ENCODE measurements around the gene NUP93.

NUP93 gene

GRCh38 chr16:56858374-56858773 lies 128.4 kb downstream of the NUP93 start:
- Histone ChIP-seq H2AFZ (ENCODE audit: low read length, unreplicated experiment) (no peak overlapping the region), H3K27ac (ENCODE audit: low read depth, low read length) (no peak overlapping the region), H3K27me3 (ENCODE audit: insufficient read depth, low read length) (no peaks in the 10 kb centered on the region), H3K4me3 (ENCODE audit: low read depth, low read length) (no peak overlapping the region), H3K79me2 (ENCODE audit: control insufficient read depth, insufficient read depth, low read length, unreplicated experiment) (no peaks in the 10 kb centered on the region), H3K36me3 (ENCODE audit: insufficient read depth, low read length) (no peaks in the 10 kb centered on the region), H3K4me1 (ENCODE audit: control insufficient read depth, insufficient read depth, low read length, unreplicated experiment) (no peaks in the 10 kb centered on the region)

GRCh38 chr16:56859636-56860035 lies 129.7 kb downstream of the NUP93 start:
- Histone ChIP-seq H3K27ac (ENCODE audit: low read depth, low read length) (no peak overlapping the region), H3K4me3 (ENCODE audit: low read depth, low read length) (no peak overlapping the region), H3K36me3 (ENCODE audit: insufficient read depth, low read length) (no peaks in the 10 kb centered on the region), H3K4me1 (ENCODE audit: control insufficient read depth, insufficient read depth, low read length, unreplicated experiment) (no peaks in the 10 kb centered on the region), H3K27me3 (ENCODE audit: insufficient read depth, low read length) (no peaks in the 10 kb centered on the region), H2AFZ (ENCODE audit: low read length, unreplicated experiment) (no peak overlapping the region), H3K79me2 (ENCODE audit: control insufficient read depth, insufficient read depth, low read length, unreplicated experiment) (no peaks in the 10 kb centered on the region)

DNA sequence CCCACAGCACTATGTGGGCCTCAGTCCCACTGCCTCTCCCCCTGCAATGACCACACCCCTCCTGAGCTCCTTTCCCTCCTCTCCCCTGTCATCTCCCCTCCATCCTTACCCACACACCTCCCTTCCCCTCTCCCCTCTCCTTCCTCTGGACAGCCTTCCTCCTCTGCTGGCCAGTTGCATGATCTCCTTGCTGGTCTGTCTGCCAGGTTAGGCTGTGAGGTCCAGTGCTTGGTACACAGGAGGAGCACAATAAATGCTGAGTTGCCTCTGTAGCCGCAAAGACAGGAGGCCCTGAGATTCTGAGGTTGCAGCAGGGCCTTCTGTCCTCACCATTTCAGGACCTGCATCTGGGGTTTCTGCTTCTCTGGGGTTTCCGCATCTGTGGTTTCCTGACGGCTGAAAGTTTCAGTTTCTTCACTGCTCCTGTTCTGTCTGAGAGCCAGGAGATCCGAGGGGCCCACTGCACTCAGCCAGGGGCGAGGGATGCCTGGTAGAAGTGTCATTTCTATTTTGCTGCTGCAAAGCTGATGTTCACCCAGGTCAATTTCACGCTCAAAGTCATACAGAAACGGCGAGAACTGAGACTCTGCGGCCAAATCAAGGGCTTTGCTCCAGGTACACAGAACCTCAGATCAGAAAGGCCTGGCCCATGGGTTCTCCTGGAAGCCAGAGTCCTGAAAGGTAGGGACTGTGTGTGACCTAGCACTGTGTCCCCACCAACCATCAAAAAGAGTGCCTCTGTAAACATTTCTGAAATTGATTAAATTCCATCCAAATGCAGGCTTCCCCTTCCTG lies 130.5 kb downstream of the NUP93 start:
- no peaks in the 10 kb centered on the region for H3K27me3 ChIP-seq (ENCODE audit: insufficient read depth, low read length)
- no peak overlapping the region for H3K27ac ChIP-seq (ENCODE audit: low read depth, low read length)
- H3K4me3 ChIP-seq (ENCODE audit: low read depth, low read length), result no peak overlapping the region
- H2AFZ ChIP-seq (ENCODE audit: low read length, unreplicated experiment), result no peak overlapping the region
- no peaks in the 10 kb centered on the region for H3K4me1 ChIP-seq (ENCODE audit: control insufficient read depth, insufficient read depth, low read length, unreplicated experiment)
- H3K79me2 ChIP-seq (ENCODE audit: control insufficient read depth, insufficient read depth, low read length, unreplicated experiment), result no peaks in the 10 kb centered on the region
- H3K36me3 ChIP-seq (ENCODE audit: insufficient read depth, low read length), result no peaks in the 10 kb centered on the region

DNA sequence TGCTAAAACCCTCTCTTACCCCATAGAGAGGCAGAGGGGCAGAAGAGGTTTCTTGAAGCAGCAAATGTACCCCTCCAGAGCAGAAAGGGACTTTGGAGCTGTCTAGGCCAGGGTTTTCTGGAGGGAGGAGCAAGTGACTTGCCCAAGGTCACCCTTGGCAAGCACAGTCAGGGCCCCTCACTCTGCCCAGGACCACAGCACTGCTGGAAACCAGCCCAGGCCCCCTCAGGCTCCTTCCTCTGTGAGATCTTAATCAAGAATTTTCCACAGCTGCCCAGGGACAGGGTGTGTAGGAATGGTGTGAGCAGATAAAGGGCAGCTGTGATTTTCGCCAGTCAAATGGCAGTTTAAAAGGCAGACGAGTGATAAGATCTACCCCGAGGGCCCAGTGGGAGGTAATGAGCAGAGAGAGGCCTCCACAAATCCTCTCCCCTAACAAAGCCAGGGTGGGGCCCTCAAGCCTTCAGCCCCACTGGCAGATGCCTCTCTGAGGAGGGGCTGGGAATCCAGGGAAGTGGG lies 131.2 kb downstream of the NUP93 start:
- Histone ChIP-seq H3K4me3 (ENCODE audit: low read depth, low read length) (no peak overlapping the region), H3K4me1 (ENCODE audit: control insufficient read depth, insufficient read depth, low read length, unreplicated experiment) (no peaks in the 10 kb centered on the region), H3K27me3 (ENCODE audit: insufficient read depth, low read length) (no peaks in the 10 kb centered on the region), H3K36me3 (ENCODE audit: insufficient read depth, low read length) (no peaks in the 10 kb centered on the region), H3K27ac (ENCODE audit: low read depth, low read length) (no peak overlapping the region), H2AFZ (ENCODE audit: low read length, unreplicated experiment) (no peak overlapping the region), H3K79me2 (ENCODE audit: control insufficient read depth, insufficient read depth, low read length, unreplicated experiment) (no peaks in the 10 kb centered on the region)

- Histone ChIP-seq H3K79me2 (ENCODE audit: control insufficient read depth, insufficient read depth, low read length, unreplicated experiment) (no peaks in the 10 kb centered on the region), H2AFZ (ENCODE audit: low read length, unreplicated experiment) (no peak overlapping the region), H3K36me3 (ENCODE audit: insufficient read depth, low read length) (no peaks in the 10 kb centered on the region), H3K4me1 (ENCODE audit: control insufficient read depth, insufficient read depth, low read length, unreplicated experiment) (no peaks in the 10 kb centered on the region), H3K4me3 (ENCODE audit: low read depth, low read length) (no peak overlapping the region), H3K27me3 (ENCODE audit: insufficient read depth, low read length) (no peaks in the 10 kb centered on the region), H3K27ac (ENCODE audit: low read depth, low read length) (no peak overlapping the region)
Measured at GRCh38 chr16:56861756-56862155, 131.8 kb downstream of the NUP93 start.

DNA sequence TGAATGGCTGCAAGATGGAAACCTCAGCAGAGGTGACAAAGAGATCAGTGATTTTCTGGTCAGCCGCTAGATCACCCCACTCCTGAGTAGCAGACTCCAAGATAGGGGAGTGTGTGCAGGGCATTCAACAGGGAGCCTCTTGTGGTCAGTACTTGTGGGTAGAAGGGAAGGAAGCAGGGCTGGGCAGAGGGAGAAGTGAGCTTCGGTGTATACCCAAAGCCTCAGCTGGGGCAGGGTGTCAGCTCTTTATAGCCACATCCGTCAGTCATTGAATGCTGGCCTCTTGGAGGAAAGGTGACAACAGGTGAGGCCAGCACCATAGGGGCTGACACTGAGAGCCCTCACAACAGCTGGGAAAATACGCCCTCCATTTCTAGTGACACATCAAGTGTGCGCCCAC lies 132.8 kb downstream of the NUP93 start:
- H3K4me1 ChIP-seq (ENCODE audit: control insufficient read depth, insufficient read depth, low read length, unreplicated experiment), result no peaks in the 10 kb centered on the region
- no peak overlapping the region for H3K4me3 ChIP-seq (ENCODE audit: low read depth, low read length)

GRCh38 chr16:56864960-56865359 lies 135.0 kb downstream of the NUP93 start, which contains the start of gene SLC12A3:
Gene SLC12A3, plus strand, starts transcription at chr16:56865207. Its CDS starts 29 bp downstream, at chr16:56865236.
- no peak within 1 kb of the TSS for H2AFZ ChIP-seq (ENCODE audit: low read length, unreplicated experiment)
- no peak within 1 kb of the TSS for H3K27ac ChIP-seq (ENCODE audit: low read depth, low read length)
- no peaks in the 10 kb centered on the region for H3K27me3 ChIP-seq (ENCODE audit: insufficient read depth, low read length)
- no peaks in the 10 kb centered on the region for H3K79me2 ChIP-seq (ENCODE audit: control insufficient read depth, insufficient read depth, low read length, unreplicated experiment)
- no peaks in the 10 kb centered on the region for H3K36me3 ChIP-seq (ENCODE audit: insufficient read depth, low read length)
- H3K4me1 ChIP-seq (ENCODE audit: control insufficient read depth, insufficient read depth, low read length, unreplicated experiment), result no peaks in the 10 kb centered on the region
- no peak within 1 kb of the TSS for H3K4me3 ChIP-seq (ENCODE audit: low read depth, low read length)

More for the DNA sequence above, 132.8 kb downstream of the NUP93 start:
- H3K27ac ChIP-seq (ENCODE audit: low read depth, low read length), result no peak overlapping the region
- H2AFZ ChIP-seq (ENCODE audit: low read length, unreplicated experiment), result no peak overlapping the region
- no peaks in the 10 kb centered on the region for H3K79me2 ChIP-seq (ENCODE audit: control insufficient read depth, insufficient read depth, low read length, unreplicated experiment)
- no peaks in the 10 kb centered on the region for H3K27me3 ChIP-seq (ENCODE audit: insufficient read depth, low read length)
- no peaks in the 10 kb centered on the region for H3K36me3 ChIP-seq (ENCODE audit: insufficient read depth, low read length)

DNA sequence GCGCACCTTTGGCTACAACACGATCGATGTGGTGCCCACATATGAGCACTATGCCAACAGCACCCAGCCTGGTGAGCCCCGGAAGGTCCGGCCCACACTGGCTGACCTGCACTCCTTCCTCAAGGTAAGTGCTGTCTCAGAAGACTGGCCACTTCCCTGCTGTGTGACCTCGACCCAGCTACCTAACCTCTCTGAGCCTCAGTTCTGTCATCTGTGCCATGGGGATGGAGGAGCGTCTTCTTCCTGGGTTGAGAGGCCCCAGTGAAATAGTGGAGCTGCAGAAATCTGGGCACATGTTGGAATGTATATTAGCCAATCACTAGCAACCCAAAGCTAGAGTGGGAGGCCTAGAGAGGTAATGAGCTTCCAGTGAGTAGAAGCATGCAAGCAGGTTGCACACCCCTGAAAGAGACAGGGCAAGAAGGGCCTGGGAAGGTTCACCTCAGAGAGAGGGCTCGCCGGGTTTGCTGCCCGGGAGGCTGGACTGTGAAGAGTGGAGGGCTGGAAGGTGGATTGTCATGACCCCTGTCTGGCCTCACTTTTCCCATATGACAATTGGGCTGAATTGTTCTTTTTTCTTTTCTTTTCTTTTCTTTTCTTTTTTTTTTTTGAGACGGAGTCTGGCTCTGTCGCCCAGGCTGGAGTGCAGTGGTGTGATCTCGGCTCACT lies 135.6 kb downstream of the NUP93 start:
- Histone ChIP-seq H2AFZ (ENCODE audit: low read length, unreplicated experiment) (no peak overlapping the region), H3K79me2 (ENCODE audit: control insufficient read depth, insufficient read depth, low read length, unreplicated experiment) (no peaks in the 10 kb centered on the region), H3K27ac (ENCODE audit: low read depth, low read length) (no peak overlapping the region), H3K4me3 (ENCODE audit: low read depth, low read length) (no peak overlapping the region), H3K36me3 (ENCODE audit: insufficient read depth, low read length) (no peaks in the 10 kb centered on the region), H3K27me3 (ENCODE audit: insufficient read depth, low read length) (no peaks in the 10 kb centered on the region), H3K4me1 (ENCODE audit: control insufficient read depth, insufficient read depth, low read length, unreplicated experiment) (no peaks in the 10 kb centered on the region)

DNA sequence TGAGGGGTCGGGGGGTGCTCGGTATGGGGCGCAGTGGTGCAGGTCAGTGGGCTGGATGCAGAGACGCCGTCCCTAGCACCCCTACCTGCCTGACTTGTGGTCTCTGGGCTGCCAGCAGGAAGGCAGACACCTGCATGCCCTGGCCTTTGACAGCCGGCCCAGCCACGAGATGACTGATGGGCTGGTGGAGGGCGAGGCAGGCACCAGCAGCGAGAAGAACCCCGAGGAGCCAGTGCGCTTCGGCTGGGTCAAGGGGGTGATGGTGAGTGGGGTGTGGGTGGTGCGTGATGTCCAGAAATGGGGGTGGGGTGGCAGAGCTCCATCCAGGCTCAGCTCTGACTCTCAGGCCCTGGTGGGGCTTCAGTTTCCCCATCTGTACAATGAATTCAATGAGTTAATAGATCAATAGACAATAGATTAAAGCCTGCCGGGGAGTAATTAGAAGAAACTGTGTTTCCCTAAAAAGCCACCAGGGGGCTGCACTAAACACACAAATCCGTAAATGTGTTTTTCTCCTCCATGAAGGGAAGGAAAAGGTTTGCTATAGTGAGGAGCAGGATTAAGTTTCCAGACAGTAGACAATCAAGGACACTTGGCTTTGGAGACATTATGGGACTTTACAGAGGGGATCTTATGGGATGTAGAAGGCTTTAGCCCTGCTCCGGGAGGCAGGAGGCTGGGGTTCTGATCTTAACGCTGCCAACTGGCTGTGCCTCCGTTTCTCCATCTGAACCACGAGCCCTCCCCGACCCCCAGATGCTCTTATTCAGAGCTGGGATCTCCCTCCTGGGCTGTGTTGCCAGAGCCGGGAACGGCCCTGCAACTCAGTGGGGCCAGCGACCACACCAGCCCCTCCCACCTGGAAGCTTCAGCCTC lies 137.3 kb downstream of the NUP93 start:
- Histone ChIP-seq H3K27ac (ENCODE audit: low read depth, low read length) (no peak overlapping the region), H3K4me3 (ENCODE audit: low read depth, low read length) (no peak overlapping the region), H3K36me3 (ENCODE audit: insufficient read depth, low read length) (no peaks in the 10 kb centered on the region), H3K79me2 (ENCODE audit: control insufficient read depth, insufficient read depth, low read length, unreplicated experiment) (no peaks in the 10 kb centered on the region), H3K4me1 (ENCODE audit: control insufficient read depth, insufficient read depth, low read length, unreplicated experiment) (no peaks in the 10 kb centered on the region), H3K27me3 (ENCODE audit: insufficient read depth, low read length) (no peaks in the 10 kb centered on the region), H2AFZ (ENCODE audit: low read length, unreplicated experiment) (peak overlapping the region; percentile 82)

DNA sequence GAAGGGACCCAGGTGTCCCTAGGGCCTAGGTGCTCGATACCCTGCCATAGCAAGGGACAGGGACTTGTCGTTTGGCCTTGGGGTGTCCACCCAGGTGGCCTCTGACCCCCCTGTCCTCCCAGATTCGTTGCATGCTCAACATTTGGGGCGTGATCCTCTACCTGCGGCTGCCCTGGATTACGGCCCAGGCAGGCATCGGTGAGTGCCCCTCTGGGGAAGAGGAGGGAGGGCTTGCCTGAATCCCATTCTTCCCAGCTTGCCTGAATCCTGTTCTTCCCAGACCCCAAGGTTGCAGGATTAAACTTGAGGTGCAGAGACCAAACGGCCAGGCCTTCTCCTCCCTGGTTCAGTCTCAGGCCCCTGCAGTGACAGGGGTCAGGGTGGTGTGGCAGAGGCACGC lies 138.2 kb downstream of the NUP93 start:
- Histone ChIP-seq H3K36me3 (ENCODE audit: insufficient read depth, low read length) (no peaks in the 10 kb centered on the region), H3K79me2 (ENCODE audit: control insufficient read depth, insufficient read depth, low read length, unreplicated experiment) (no peaks in the 10 kb centered on the region), H3K27ac (ENCODE audit: low read depth, low read length) (no peak overlapping the region), H3K4me3 (ENCODE audit: low read depth, low read length) (no peak overlapping the region), H3K27me3 (ENCODE audit: insufficient read depth, low read length) (no peaks in the 10 kb centered on the region), H2AFZ (ENCODE audit: low read length, unreplicated experiment) (no peak overlapping the region), H3K4me1 (ENCODE audit: control insufficient read depth, insufficient read depth, low read length, unreplicated experiment) (no peaks in the 10 kb centered on the region)

All from ACC112 (cell line).